HG02885 (cell line): ENCODE measurements around the gene ACSS3.
"Not testable (repeated sequence)": the region's sequence is repeated elsewhere in the genome, so short reads cannot be mapped to it uniquely, and the experiment has no call there.

ENCODE experiments used
- ATAC-seq: cut with Tn5 transposase; IDR thresholded peaks from one replicate; pipeline ENCODE4 v1.9.1; 2021; ENCODE audit warnings: mild to moderate bottlenecking; ENCODE audit not compliant: unreplicated experiment, poor library complexity

Gene ACSS3

DNA sequence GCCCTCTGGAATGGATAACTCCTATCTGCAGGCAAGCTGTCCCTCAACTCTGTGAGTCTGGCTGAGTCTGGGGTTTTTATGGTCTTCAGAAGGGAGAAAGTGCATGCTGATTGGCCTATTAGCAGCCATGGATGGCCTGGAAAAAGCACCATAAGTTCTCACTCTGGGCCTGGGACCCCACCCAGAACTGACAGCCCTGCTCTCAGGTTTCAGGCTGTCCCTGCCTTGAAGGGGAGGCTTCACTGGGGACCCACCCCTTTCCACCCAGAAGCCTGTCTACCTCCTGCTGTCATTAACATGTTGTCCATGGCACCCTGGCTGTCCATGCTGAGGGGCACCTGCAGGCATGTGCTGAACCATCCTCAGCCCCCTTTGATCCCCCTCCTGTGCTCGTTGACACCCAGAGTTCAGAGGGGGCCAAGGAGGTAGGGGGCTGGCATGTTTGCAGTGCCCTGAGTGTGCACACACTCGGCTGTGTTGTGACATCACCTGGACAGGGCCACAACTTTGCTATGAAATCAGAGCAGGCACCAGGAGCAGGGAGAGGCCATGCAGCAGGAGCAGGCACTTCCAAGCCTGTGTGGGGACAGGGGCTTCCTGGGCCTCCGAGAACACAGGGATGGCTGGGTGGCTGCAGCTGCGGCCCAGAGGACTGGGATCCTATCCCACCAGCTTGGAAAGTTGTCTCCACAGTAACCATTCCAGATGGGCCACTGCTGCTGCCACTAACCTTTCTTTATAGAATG, 84.7 kb downstream of the ACSS3 start:
- ATAC-seq: no peak

DNA sequence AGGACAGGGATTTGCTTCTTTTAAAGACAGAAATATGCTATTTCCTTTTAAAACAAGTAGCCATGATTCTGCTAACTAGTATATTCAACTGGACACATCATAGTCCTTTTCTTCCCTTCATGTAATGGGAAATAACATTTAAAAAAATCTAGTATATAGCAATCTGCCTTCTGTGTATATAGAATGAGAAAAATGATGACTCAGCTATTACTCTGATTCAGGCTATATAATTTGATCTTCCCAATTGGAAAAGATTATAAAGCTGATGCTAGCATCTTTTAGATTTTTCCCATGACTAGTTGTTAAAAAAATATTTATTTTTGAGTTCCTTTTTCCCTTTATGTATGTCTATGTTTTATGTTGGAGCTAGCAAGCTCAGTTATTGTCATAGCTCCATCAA, 86.9 kb downstream of the ACSS3 start:
- ATAC-seq: no peak

DNA sequence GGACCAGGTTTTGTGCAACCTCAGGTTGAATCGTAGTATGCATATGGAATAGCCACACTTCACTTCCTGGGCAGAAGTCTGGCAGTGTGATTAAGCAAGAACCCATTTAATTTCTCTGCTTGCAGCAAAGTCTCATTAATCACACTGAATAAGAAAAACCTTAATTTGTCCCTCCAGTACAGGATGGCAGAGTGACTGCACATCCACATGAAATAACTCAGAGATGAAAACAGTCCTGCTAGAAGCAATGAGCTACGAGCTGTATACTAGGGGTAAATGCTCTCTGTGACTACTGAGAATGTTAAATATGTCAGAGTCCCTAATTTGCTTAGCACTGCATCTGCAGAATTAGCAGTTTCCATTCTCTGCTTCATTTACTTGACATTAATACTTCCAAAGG, 88.9 kb downstream of the ACSS3 start:
- ATAC-seq: no peak

DNA sequence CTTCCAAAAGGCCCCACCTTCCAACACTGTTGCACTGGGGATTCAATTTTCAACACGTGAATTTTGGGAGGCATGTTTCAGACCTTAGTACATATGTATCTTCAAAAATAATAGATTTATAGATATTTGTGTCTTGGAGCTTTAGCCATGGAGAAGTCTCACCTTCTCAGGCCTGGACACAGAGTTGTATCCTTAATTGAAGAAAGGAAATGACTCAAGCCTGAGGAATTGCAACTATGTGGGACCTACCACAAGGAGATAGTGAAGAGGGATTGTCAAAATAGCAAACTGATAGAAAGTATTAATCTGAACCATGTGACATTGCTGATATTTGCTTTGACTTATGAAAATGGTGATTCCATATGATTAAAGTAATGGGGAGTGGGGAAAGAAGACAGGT, 89.8 kb downstream of the ACSS3 start:
- ATAC-seq: no peak

DNA sequence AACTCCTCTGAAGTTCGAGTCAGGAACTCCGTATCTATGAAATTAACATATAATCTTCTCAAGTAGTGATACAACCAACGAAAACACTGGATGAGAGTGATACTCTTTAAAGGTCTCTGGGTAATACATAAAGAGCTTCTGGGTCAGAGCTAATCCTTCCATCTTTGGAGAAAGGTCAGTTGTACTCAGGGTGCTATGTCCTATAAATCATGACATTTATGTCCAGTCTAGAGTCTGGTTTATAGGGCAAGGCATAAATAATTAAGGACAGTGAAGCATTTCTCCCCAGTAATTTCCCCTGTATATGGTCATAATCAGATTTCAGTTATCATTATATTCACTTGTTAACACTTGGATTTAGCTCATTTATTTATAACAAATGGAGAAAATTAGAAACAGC, 90.6 kb downstream of the ACSS3 start:
- no peak for ATAC-seq

DNA sequence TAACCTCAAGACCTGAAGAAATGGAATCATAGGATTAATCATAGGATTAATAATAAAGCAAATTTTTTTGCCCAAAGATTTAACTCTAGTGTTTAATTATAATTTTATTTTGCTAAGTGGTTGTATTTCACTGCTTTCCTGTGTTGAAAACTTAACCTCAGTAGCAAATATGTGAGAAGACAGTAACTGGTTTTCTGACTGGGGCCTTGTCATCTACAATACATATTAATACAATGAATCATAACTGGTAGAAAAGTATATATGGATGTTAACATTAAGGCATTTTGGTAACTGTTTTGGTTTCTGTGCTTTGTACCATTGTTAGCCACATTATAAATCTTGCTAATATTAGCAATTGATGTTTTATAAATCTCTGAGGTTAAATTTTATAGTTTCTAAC, 92.2 kb downstream of the ACSS3 start:
- no peak for ATAC-seq

DNA sequence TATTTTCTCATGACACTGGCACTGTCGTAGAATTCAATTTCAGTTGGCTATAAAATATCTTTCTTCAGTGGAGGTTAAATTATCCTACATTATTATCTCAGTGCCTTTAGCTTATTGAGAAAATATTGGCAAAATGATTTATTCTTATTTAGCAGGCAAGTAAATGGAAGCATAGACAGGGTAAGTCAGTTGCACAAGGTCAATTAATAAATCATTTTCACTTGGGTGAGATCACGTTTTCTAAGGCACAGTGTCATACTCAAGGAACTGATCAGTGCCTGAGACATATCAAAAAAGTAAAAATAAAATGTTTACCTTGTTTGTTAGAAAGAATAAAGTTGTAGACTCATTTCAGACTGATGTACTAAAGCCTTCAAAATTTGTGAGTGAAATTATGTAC, 95.0 kb downstream of the ACSS3 start:
- no peak for ATAC-seq

DNA sequence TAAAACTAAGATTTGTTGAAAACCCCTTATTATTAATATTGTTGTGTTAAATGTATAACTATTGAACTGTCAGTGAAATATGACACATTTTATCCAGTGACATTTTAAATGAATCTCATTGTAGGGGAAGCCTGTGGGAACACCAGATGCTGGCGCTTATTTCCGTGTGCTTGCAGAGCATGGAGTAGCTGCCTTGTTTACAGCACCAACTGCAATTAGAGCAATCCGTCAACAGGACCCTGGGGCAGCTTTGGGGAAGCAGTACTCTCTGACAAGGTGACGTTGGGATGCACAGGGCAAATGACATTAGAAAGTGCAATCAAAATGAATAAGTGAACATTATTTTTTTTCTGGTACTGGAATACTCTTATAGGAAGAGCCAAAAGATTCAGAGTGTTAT, 96.8 kb downstream of the ACSS3 start:
- no peak for ATAC-seq

DNA sequence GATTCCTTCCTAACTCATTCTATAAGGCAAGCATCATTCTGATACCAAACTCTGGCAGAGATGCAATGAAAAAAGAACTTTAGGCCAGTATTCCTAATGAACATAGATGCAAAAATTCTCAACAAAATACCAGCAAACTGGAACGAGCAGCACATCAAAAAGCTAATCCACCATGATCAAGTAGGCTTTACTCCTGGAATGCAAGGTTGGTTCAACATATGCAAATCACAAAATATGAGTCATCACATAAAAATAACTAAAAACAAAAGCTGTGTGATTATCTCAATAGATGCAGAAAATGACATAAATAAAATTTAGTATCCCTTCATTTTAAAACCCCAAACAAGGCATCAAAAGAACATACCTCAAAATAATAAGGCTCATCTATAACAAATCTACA, 98.9 kb downstream of the ACSS3 start:
- no peak for ATAC-seq

DNA sequence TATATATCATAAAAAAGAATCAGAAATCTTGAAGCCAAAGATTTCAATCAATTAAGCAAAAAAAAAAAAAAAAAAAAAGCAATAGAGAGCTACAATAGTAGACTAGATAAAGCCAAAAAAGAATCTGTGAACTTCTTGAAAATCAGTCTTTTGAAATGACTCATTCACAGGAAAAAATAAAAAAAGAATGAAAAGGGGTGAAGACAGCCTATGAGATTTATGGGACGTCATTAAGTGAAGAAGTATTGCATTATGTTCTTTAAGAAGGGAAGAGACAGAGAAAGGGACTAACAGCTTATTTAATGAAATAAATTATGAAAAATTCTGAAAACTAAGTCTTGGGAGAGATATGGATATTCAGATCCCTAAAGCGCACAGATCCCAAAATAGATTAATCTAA, 103.8 kb downstream of the ACSS3 start:
- ATAC-seq: no peak

DNA sequence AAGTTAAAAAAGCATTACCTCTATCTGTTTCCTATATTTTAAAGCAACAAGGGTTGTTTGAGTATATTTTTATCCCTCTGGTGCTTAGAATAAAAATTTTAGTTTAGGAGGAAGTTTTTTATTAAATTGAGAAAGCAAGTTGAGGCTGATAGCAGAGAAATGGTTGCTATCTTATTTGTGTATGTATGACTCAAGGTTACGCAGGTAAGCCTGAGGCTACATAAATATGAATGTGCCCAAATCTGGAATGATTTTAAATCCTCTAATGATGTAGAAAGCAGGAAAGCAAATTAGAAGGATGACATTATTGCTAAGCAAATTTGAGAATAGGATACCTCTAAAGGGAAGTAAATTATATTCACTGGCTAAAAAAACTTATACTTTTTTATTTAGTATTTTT, 109.8 kb downstream of the ACSS3 start:
- ATAC-seq: no peak

DNA sequence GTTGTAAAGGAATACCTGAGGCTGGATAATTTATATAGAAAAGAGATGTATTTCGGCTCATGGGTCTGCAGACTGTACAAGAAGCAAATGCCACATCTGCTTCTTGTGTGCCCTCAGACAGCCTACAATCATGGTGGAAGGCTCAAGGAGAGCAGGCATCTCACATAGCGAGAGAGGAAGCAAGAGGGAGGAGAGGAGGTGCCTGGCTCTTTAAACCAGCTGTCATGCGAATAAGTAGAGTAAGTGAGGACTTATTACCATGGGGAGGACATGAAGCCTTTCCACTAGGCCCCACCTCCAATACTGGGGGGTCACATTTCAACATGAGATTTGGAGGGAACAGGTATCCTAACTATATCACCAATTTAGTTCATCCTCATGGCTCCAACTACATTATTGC, 118.7 kb downstream of the ACSS3 start:
- ATAC-seq: no peak

DNA sequence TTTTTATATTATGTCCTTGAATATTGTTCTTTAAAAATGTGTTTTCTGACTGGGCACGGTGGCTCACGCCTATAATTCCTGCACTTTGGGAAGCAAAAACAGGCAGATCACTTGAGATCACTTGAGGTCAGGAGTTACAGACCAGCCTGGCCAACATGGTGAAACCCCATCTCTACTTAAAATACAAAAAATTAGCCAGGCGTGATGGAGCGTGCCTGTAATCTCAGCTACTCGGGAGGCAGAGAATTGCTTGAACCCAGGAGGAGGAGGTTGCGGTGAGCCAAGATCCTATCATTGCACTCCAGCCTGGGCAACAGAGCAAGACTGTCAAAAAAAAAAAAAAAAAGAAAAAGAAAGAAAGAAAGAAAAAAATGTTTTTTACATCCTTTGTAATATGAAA, 122.7 kb downstream of the ACSS3 start:
- ATAC-seq: not testable (repeated sequence)

DNA sequence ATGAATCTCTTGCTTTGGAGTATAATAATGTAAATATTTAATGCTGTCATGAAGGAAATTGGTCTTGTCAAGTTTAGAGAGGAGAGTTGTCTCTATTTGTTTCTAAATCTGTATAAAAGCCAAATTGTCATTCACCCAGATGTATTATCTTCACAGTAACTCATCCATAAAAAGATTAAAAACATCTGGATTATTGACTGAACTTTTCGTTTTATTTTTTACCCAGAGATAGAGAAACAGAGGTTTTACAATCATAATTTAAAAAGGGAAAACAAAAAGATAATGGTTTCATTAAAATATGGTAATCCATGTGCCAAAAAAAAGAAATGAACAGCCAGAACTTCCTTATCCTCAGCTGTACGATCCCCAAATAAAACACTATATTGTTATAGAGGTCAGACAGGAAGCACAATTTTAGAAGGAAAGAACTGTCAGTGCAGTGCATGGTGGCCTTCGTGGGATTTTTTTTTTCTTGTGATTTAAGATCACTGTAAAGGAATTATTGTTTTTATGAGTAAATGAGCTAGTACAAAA, 125.9 kb downstream of the ACSS3 start:
- no peak for ATAC-seq

DNA sequence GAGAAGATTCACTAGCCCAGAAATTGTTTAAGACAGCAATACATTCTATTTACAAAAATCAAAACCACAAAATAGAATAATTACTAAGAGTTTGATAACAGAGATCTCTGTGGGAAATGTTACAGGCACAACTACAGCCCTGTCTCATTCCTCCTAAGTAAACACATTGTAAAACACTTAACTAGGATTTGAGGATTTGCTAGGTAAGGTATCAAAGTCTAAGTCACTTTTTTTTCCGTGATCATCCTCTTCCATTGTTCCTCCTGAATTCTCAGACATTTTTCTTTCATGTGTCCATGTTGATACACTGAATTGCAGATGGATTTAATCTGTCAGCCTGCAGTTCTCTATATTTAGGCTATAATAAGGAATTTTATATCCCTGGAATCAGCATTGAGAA, 127.5 kb downstream of the ACSS3 start:
- no peak for ATAC-seq

DNA sequence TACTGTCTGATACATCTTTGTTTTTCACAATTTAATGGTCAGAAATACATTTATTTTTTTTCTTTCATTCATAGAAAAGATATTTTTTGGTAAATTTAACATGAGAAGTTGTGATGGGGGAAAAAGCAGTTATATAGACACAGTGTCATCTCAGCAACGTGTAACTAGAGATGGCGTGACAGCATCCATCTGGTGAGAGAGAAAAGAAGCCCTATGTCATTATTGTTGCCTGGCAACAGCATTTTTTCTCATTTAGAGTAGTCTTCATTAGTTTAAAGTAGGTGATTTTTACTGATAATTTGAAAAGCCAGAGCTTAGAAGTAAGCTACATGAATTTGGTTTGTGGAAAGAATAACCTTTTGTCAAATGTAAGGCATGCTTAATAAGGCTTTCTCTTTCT, 128.6 kb downstream of the ACSS3 start:
- ATAC-seq: no peak

DNA sequence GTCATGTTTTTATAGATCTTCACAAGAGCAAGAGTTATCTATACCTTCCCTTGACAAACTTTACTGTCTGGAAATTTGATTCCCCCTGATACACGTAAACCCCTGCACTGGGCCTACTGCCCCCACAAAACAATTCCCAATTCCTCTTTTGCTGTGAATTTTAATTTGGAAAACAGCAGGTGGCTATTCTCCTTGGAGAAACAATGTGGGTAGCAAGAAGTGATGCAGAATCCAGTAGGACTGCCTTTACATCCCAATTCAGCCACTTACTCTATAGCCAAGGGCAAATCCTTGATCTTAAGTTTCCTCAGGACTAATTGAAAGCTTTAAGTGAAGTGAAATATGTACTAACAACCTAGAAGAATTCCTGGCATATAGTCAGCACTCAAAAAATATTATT, 129.3 kb downstream of the ACSS3 start:
- ATAC-seq: no peak

DNA sequence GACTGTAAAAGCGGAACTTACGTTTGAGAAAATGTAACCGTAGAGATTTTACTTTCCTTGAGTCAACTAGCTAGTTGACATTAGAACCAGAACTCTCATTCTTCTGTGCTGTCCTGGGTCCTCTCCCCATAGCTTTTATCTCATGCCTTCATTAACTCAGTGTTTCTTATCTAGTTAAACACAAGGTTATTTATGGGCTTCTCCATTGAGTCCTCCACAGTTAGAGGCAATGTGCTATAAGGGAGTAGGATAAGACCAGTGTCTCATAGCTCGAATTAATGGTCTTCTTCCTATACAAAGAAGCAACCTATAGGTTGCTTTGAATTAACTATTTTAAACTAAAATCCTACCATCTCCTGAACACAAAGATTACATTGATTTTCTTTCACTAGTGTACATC, 129.8 kb downstream of the ACSS3 start:
- no peak for ATAC-seq

DNA sequence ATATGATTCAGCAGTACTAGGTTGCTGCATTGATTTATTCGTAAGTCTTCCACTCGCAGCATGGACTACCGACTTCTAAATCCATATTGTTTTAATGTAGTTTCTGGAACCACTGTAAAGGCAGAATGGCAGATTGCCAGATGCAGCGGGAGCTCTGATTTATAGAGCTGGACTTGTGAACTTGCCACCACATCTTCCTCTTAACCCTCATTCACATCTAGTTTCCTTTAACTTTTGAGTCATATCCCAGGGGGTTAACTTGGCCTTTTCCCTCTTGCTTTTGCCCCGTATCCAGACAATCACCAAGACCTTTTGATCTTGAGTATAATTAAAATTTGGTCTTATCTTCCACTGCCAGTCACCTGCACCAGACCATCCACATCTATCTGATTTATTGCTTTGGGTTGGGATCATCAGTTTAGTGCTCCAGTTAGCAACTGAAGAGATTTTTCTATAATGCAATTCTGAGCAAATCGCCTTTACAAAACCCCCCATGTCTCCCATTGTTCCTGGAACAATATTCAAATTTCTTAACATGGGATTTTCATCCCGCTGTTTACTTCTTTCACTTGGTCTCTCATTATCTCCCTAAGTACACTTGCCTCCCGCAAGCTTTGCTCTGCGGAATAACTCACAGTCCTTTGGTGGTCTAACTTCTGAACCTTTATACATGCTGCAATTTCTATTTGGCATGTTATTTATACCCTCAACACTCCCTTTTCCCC, 130.5 kb downstream of the ACSS3 start:
- ATAC-seq: no peak

DNA sequence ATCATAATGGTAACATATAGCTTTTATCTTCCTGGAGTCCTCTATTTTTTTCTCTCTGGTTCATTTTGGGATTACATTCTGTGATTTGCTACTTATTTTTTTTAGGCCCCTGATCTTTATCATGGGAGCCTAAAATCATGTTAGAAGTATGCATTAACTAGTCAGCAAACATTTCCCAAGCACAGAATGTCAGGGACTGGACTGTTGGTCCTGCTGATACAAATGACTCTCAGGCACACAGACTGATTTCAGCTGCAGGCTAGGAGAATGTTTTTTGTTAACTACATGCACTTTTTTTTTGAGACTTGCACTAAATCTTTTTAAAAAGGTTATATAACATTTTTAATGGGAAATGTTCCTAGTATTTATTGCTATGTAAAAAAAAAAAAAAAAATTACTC, 131.1 kb downstream of the ACSS3 start:
- no peak for ATAC-seq

DNA sequence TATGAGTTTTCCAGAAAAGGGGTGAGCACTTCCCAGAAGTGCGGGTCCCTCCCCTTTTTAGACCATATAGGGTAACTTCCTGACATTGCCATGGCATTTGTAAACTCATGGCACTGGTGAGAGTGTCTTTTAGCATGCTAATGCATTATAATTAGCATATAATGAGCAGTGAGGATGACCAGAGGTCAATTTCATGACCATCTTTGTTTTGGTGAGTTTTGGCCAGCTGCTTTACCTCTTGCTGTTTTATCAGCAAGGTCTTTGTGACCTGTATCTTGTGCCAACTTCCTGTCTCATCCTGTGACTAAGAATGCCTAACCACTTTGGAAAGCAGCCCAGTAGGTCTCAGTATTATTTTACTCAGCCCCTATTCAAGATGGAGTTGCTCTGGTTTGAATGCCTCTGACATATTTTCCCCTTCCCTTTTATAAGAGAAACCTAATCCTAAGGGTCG, 131.9 kb downstream of the ACSS3 start:
- ATAC-seq: not testable (repeated sequence)

DNA sequence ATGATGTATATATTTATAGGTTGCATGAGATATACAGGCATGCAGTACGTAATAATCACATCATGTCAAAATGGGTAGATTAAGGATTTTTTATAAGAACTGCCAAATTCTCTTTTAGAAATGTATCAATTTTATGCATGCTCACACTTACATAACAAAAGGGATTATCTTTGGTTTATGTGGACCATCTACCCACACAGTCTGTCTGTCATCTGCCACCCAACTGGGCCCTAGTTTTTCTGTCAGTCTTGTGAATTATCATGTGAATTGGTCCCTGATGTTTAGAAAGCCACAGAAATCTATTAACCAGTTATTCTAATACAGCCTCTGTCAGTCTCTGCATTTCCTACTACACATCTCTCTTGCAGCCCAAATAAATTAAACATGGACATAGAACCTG, 133.4 kb downstream of the ACSS3 start:
- ATAC-seq: no peak
